ENCODE results near the gene PAAF1. TPM values are rescaled to one million over a fixed set of nuclear protein-coding genes. Genes with fewer than 3 reads are reported as not detected.

Gene PAAF1
- total RNA-seq, 1 donor from 2014 or later, result 27.5 TPM

DNA sequence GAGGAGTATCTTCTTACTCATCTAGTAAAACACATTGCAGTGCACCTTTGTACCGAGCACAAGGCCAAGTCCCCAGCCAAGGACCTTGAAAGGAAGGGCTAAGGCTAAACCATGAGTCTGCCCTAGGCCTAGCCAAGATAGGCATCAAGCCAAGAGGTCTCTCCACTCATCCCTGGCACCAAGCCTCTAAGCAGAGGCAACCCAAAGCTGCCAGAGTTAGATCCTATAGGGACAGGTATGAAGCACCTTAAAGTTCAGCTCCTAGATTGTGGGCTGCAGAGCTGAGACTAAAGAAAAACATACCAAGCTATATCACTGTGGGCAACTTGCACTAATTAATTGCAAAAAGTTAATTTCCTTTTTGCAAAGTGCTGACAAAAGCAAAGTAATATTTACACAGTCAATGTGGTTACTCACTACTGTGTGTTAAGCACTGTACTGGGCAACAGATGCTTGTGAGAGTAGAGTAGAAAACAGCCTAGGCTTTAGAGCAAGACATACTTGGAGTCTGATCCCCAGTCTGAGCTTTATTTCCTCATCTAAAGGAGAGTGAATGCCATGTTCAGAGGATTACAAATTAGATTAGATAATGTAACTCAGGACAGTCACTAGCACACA, 7.4 kb upstream of the PAAF1 start:
- H3K27ac Mint-ChIP-seq (ENCODE audit: unreplicated experiment), result peak overlapping the region; percentile 54
- peaks cover 9% of the 10 kb centered on the region for H3K36me3 Mint-ChIP-seq (ENCODE audit: low read depth)
- no peaks in the 10 kb centered on the region for H3K4me1 Mint-ChIP-seq
- TF ChIP-seq, protein P1, sequence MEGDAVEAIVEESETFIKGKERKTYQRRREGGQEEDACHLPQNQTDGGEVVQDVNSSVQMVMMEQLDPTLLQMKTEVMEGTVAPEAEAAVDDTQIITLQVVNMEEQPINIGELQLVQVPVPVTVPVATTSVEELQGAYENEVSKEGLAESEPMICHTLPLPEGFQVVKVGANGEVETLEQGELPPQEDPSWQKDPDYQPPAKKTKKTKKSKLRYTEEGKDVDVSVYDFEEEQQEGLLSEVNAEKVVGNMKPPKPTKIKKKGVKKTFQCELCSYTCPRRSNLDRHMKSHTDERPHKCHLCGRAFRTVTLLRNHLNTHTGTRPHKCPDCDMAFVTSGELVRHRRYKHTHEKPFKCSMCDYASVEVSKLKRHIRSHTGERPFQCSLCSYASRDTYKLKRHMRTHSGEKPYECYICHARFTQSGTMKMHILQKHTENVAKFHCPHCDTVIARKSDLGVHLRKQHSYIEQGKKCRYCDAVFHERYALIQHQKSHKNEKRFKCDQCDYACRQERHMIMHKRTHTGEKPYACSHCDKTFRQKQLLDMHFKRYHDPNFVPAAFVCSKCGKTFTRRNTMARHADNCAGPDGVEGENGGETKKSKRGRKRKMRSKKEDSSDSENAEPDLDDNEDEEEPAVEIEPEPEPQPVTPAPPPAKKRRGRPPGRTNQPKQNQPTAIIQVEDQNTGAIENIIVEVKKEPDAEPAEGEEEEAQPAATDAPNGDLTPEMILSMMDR (conservative IDR thresholded peaks at IDR 0.05), result no peak
- no peaks in the 10 kb centered on the region for H3K27me3 Mint-ChIP-seq (ENCODE audit: low read depth)
- no peak for DNase-seq (ENCODE audit: low read depth, low spot score)
- no peak overlapping the region for H3K4me3 Mint-ChIP-seq
- no peaks in the 10 kb centered on the region for H3K9me3 Mint-ChIP-seq

DNA sequence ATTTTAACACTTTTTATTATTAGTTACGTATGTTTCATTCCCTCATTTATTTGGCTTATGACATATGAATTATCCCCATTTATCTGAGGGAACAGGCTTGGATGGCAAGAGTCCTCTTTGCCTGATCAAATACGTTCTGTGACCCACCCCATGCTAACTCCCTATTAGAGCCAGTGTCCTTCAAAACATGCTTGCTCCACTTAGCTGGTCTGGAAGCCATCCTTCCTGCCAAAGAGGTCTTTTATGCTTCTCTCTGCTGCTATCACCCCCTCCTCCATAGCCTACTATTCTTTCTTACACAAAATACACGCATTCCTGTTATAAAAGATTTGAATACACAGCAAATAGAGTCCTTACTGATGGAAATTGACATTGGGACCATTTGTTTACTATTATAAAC, 6.5 kb upstream of the PAAF1 start:
- peak overlapping the region; percentile 24 for H3K4me3 Mint-ChIP-seq
- H3K4me1 Mint-ChIP-seq, result peaks cover 8% of the 10 kb centered on the region
- H3K27ac Mint-ChIP-seq (ENCODE audit: unreplicated experiment), result no peak overlapping the region
- peaks cover 8% of the 10 kb centered on the region for H3K36me3 Mint-ChIP-seq (ENCODE audit: low read depth)
- no peak for DNase-seq (ENCODE audit: low read depth, low spot score)
- H3K27me3 Mint-ChIP-seq (ENCODE audit: low read depth), result no peaks in the 10 kb centered on the region
- TF ChIP-seq, protein P1 (conservative IDR thresholded peaks at IDR 0.05), result no peak
- H3K9me3 Mint-ChIP-seq, result no peaks in the 10 kb centered on the region

DNA sequence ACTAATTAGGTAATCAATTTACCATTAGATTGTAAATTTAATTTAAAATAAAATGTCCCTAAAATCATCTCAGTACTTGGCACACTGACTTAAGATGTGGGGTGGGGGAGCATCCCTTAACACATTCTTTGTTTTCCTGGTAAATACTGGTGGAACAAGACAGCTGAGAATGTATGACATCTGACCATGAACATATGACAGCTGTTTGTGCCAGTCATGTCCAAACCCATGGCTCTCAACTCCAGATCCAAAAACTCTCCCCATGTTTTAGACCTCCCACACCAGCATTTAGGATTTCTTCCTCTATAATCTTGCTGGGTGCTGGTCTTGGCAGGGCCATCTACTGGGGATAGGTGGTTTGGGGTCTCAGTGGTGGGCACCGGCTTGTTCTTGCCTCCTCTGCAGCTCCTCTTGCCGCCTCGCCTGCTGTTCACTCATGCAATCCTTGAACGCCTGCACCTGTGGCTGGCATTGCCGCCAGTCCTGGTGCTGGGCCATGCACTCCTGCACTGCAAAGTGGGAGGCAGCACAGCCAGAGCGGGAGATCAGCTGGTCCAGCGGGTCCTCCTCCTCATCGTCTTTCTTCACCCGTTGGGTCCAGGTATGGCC, 3.9 kb upstream of the PAAF1 start:
- no peak for DNase-seq (ENCODE audit: low read depth, low spot score)
- no peak overlapping the region for H3K27ac Mint-ChIP-seq (ENCODE audit: unreplicated experiment)
- H3K9me3 Mint-ChIP-seq, result no peaks in the 10 kb centered on the region
- H3K27me3 Mint-ChIP-seq (ENCODE audit: low read depth), result no peaks in the 10 kb centered on the region
- H3K4me3 Mint-ChIP-seq, result peak overlapping the region; percentile 74
- TF ChIP-seq, protein P1 (conservative IDR thresholded peaks at IDR 0.05), result no peak
- peaks cover 8% of the 10 kb centered on the region for H3K36me3 Mint-ChIP-seq (ENCODE audit: low read depth)
- peaks cover 30% of the 10 kb centered on the region for H3K4me1 Mint-ChIP-seq

DNA sequence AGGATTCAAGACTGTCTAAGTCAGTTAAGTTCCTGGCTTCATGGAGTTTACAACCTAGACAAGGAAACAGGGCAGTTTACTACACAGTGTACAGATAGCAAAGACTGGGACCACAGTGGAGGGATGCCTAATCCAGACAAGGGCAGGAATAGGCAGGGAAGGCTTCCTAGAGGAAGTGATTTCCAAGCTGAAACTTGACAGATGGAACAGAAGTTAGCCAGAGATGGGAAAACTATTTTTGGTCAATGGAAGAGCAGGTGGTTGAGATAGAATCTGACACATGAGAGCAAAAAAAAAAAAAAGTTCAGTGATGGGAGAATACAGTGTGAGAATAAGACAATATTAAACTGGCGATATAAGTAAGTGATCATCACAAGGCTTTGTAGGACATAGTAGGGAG, 1.4 kb upstream of the PAAF1 start:
- TF ChIP-seq, protein P1 (conservative IDR thresholded peaks at IDR 0.05), result no peak
- Mint-ChIP-seq H3K4me3 (peak overlapping the region; percentile 99), H3K36me3 (ENCODE audit: low read depth) (peaks cover 8% of the 10 kb centered on the region), H3K9me3 (no peaks in the 10 kb centered on the region), H3K27me3 (ENCODE audit: low read depth) (no peaks in the 10 kb centered on the region), H3K27ac (ENCODE audit: unreplicated experiment) (peak overlapping the region; percentile 99), H3K4me1 (peaks cover 30% of the 10 kb centered on the region)
- DNase-seq (ENCODE audit: low read depth, low spot score), result no peak

DNA sequence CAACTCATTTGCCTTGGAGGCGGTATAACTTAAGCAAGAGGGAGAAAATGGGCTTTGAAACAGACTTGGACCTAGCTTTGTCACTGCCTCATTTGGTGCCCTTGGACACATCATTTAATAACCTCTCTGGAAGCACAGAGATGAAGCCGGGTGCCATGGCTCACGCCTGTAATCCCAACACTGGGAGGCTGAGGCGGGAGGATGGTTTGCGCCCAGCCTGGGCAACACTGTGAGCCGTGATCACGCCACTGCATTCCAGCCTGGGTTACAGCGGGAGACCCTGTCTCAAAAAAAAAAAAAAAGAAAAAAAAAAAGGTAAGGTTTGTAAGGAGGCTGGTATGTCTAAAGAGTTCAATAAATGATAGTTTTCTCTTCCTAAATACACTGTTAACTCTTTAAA, 959 bp upstream of the PAAF1 start:
- Mint-ChIP-seq H3K36me3 (ENCODE audit: low read depth) (peaks cover 8% of the 10 kb centered on the region), H3K4me1 (peaks cover 30% of the 10 kb centered on the region), H3K27me3 (ENCODE audit: low read depth) (no peaks in the 10 kb centered on the region), H3K9me3 (no peaks in the 10 kb centered on the region), H3K27ac (ENCODE audit: unreplicated experiment) (peak overlapping the region; percentile 99), H3K4me3 (peak overlapping the region; percentile 99)
- TF ChIP-seq, protein P1 (conservative IDR thresholded peaks at IDR 0.05), result no peak
- DNase-seq (ENCODE audit: low read depth, low spot score), result no peak
